GM08714 (cell line): ENCODE data around the gene STAMBPL1.
"Not testable (repeated sequence)": the region's sequence is repeated elsewhere in the genome, so short reads cannot be mapped to it uniquely, and the experiment has no call there.

Experiments used
- H3K4me3 ChIP-seq: fragments of 200-500 bp; sonication (Bioruptor generic); 2 replicates; pipeline ENCODE4 v1.5.1; 2014; ENCODE audit warnings: mild to moderate bottlenecking, low read length, inconsistent platforms
- ZNF274 ChIP-seq: IDR thresholded peaks from 2 replicates; pipeline ENCODE4 v1.6.1; 2012; ENCODE audit warnings: mild to moderate bottlenecking, low read depth, low read length

The STAMBPL1 gene

DNA sequence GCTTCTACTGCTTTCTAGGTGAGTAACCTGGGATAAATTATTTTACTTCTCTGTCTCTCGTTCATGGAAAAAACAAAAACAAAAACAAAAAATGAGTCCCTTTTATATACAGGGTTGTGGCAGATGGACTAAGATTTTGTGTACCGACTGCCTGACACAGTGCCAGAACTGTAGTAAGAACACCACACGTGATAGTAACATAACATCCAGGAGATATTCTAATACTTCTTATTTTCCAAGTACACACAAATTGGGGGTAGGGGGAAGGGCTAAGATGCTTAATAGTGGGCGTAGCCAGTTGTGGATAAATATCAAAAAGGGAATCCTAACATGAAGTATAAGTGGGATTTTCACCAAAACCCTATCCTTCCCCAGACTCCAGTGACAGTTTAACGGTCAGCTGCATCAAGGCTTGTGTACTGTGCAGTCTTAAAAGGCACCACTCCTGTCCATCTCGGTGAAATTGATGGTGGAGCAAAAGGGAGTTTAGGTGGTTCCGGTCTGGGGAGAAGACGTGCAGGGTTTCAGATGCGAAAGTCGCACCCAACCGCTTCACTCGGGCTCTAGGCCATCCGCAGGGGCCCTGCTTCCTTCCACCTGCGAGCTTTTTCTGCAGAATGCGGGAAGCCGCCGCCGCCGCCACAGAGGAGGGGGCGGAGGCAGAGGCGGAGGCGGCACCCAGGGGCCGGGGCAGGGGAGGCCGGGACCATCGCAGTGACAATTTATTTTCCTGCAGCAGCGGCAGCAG is at the start of gene STAMBPL1:
Gene STAMBPL1, plus strand, starts transcription at position 712 of the 748 bp plus-strand sequence. CDS start 21,464 bp downstream, outside the sequence.
- H3K4me3 ChIP-seq, result peak within 1 kb of the TSS; percentile 74
- no peak for TF ChIP-seq ZNF274

DNA sequence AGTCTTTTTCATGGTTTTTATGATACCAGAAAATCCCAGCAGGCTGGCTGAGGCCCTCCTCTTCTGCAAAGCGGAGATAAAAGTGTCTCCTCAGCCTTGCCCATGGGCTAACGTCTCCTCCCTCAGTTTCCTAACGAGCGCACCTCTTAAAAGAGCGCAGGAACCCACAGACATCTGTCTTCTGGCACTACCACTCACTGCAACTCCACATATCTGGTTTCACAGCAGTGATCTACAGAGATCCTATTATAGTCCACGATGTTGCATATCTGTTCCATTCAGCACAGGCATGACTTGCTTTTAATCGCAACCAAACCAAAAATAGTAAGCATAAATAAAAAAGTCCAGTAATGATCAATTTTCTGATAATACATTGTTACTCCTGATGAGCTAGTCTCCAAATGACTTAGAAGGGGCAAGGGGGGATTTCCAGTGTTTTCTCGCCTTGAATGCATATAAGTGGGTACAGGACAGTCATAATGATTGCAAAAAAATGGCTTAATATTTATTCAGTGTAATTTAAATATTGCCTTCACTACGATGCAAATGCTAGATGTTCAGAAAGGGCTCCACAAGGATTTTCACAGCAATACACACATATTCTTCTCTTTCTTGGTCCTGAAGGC is 49.3 kb upstream of the STAMBPL1 start:
- no peak for TF ChIP-seq ZNF274

DNA sequence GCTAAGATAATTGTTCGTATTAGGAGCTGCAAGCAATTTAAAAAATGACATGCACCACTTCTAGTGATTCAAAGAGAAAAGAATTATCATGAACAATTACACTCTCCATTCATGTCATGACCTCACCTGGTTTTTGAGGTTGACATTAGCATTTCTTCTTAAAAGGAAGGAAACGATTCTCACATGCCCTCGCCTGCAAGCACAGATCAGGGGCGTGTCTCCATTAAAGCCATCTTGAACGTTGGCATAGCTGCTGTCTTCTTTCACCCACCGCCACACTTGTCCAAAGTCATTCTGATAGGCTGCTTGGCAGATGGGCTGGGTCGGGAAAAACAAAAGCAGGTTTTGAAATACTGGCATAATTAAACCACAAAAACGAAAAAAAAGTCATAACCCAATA is 48.3 kb upstream of the STAMBPL1 start:
- no peak for TF ChIP-seq ZNF274
- H3K4me3 ChIP-seq, result no peak overlapping the region

More for the DNA sequence above, 49.3 kb upstream of the STAMBPL1 start:
- H3K4me3 ChIP-seq, result no peak overlapping the region

- no peak for TF ChIP-seq ZNF274
- no peak overlapping the region for H3K4me3 ChIP-seq
Measured at GRCh38 chr10:88832376-88832775, 47.7 kb upstream of the STAMBPL1 start.

DNA sequence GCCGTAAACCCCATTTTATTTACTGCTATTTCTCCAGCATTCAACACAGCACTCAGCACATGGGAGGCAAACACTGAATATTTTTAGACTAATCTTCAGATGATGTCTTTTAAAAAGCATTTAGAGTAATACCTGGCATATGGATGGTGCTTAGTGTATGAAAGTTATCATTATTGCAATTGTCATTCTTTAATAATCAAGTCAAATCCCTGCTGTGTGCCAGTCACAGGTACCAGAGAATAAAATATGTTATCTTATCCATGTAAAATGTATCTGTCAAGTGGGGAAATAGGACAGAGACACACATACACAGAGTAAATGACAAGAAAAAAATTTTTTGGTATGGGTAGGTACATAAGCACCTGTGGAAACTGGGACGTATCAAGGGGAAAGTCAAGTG is 46.9 kb upstream of the STAMBPL1 start:
- no peak for TF ChIP-seq ZNF274

GRCh38 chr10:88833723-88834122 is 46.3 kb upstream of the STAMBPL1 start:
- no peak overlapping the region for H3K4me3 ChIP-seq
- no peak for TF ChIP-seq ZNF274

More for the DNA sequence above, 46.9 kb upstream of the STAMBPL1 start:
- no peak overlapping the region for H3K4me3 ChIP-seq

DNA sequence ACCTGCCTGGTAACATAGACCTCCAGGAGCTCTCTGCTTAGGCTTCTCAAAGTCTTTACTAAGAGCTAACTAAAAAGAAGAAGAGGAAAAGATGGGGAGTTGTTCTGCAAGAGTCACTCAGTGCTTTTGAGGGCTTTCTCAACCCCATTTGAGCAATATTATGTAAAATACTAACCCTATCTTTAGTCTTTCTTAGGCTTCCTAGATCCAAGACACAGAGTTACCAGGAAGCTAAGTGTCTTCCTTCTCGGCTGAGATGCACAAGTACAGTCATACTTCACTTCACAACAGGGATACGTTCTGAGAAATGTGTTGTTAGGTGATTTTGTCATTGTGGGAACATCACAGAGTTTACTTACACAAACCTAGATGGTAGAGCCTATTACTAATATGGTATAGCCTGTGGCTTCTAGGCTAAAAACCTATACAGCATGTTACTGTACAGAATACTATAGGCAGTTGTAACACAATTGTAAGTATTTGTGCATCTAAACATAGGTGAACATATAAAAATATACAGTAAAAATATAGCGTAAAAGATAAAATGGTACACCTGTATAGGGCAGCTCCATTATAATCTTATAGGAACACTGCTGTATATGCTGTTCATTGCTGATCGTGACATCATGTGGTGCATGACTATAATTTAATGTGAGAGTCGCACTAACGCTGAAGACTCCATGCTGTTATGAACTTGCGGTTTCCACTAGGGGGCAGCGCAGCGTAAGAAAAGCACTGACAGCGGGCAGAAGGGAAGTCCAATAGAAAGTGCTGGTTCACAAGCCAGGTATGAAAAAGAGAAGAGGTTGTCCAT is 44.7 kb upstream of the STAMBPL1 start:
- H3K4me3 ChIP-seq, result no peak overlapping the region
- TF ChIP-seq ZNF274, result no peak

GRCh38 chr10:88835910-88836221 is 44.2 kb upstream of the STAMBPL1 start:
- no peak for TF ChIP-seq ZNF274
- H3K4me3 ChIP-seq, result no peak overlapping the region

- not testable (repeated sequence) for H3K4me3 ChIP-seq
Measured at GRCh38 chr10:88837632-88838031, 42.4 kb upstream of the STAMBPL1 start.

DNA sequence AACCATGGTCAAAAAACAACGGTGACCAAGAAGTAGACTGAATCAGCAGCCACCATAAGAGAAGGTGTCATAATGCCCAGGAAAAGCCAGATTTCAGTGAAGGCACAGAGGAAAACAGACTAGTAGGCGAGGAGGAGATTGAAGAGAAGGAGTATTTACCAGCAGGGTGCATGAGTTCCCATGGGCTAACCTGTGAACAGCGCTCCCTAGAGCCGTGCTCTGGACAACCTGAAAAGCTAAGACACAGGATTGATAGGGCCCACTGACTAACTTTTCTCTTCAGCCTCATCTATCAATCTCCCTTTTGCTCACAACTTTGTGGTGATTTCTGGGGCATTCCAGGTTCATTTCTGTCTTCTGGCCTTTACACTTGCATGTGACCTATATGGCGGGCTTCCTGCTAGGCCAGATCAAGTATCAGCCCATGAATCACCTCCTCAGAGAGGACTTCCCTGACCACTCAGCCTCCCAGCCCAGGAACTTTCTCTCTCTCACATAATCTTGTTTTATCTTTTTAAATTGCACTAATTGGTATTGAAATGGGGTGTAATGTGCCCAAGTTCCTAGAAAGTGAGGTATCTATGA is 41.2 kb upstream of the STAMBPL1 start:
- no peak for TF ChIP-seq ZNF274
- H3K4me3 ChIP-seq, result no peak overlapping the region

GRCh38 chr10:88840104-88840503 is 39.9 kb upstream of the STAMBPL1 start:
- no peak for TF ChIP-seq ZNF274

DNA sequence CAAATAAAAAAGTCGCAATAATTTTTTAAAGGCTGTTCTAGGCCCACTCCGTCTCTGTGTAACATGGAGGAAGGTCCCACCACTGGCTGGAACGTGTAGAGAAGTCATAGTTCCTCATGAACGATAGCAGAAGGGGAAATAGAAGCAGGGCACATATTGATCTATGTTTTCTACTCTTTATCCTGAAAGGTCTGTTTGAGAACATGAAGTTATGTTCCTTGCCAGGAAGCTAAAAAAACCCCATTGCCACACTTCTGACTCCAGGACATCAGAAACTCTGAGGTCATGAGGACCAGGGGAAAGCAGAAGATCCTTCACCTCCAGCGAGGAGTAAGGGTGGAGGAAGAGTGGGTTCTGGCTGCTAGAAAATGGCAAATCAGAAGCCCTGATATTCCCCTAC is 39.2 kb upstream of the STAMBPL1 start:
- TF ChIP-seq ZNF274, result no peak
- H3K4me3 ChIP-seq, result no peak overlapping the region

More at GRCh38 chr10:88840104-88840503, 39.9 kb upstream of the STAMBPL1 start:
- H3K4me3 ChIP-seq, result no peak overlapping the region

DNA sequence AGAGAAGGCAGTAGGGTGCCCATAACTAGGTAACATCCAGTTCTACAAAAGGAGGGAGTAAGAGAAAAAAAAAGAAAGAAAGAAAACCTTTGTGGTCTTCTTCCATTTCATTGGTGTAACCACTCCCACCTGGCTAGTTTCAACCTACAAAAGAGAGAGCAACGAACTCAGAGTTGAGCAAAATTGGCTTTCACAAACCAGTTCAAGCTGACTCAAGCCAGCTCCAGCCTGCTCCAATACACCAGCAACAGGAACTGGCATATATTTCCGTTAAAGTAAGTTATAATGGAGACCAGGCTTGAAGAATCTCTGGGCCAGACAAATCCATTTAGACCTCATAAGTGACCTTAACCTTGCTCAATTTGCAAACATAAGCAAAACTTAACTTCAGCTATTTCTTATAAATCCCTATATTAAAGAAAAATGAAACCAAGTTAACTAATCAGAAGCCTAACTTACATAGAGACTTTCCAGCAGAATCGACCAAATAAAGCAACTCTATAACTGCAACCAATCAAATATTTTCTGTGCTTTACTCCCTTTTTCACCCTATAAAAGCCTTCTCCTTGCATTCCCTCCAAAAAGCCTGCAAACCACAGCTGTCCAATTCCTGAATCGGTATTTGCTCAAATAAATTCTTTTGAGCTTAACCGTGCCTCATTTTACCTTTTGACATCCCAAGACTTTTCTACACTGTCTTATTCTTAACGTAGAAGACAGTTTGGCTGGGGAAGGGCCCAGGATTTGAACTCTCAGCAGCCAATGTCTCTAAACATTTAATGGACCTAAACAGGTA is 38.5 kb upstream of the STAMBPL1 start:
- H3K4me3 ChIP-seq, result no peak overlapping the region
- TF ChIP-seq ZNF274, result no peak

DNA sequence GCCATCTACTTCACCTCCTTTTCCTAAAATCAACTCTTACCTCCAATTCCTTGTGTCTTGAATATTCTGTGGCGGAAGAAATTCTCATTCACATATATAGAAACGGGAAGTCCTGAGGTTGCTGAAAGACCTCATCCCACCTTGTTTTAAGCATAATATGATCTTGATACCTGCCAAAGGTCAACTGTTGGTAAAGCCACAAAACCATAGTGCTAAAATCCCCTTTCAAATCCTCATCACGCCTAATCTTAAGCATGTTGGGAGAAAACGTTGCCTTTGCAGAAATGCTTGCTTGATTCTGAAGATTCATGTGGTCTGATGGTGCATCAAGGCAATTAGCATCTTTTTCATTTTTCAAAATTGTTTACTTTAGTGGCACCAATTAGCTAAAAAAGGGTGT is 36.9 kb upstream of the STAMBPL1 start:
- H3K4me3 ChIP-seq, result no peak overlapping the region
- TF ChIP-seq ZNF274, result no peak

DNA sequence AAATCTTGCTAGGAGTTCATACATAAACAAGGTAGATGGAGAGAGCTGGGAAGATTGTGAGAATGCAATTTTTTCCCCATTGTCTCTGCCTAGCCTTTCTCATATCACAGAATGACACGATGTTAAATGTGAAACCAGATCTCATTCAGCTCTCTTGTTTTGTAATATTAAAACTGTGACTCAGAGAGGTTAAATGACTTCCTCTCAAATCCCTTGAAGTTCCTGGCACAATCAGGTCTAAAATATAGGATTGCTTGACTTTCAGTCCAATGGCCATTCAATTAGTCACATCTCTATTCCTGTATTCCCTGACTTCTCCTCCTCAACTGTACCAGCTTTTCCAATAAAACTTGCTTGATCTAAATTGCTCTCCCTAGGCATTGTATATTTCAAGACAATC is 31.5 kb upstream of the STAMBPL1 start:
- no peak overlapping the region for H3K4me3 ChIP-seq

More for the DNA sequence above, 31.5 kb upstream of the STAMBPL1 start:
- no peak for TF ChIP-seq ZNF274
